ENCODE data around the gene TASP1.
"Not testable (repeated sequence)": the region's sequence is repeated elsewhere in the genome, so short reads cannot be mapped to it uniquely, and the experiment has no call there.

TASP1 gene

DNA sequence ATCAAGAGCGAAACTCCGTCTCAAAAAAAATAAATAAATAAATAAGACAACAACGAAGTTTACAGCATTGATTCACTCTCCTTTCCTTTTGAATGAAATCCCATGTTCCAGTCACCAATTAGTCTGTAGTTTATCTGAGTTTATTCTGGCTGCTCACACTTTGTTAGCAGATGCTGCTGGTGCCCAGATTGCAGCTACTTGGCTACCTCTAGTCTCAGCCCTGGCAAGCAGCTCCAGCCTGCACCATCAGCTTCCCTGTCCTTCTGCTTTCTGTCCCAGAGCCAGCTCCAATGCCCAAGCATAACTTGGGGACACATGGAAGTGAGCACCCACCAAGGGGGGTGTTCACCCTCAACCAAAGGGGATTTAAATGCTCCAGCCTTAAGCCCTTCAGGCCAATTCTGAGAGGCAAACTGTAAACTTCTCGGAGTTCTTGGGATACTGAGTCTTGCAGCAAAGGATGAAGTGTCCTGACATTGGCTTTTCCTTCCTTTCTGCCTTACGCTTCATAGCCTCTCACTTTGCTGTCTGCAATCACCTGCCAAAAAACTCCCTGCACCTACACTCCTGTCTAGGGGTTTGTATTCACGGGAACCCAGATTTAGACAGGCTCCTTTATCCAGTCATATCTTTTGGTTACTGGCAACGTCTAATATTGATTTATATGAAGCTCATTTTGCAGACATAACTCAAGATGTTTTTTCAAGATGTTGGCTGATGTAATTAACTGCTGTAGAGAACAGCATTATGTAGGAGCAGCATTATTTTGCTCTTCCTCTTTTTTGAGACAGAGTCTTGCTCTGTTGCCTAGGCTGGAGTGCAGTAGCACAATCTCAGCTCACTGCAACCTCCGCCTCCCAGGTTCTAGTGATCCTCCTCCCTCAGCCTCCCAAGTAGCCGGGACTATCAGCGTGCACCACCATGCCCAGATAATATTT lies 9.8 kb upstream of the TASP1 start:
- DNase-seq: no peak

DNA sequence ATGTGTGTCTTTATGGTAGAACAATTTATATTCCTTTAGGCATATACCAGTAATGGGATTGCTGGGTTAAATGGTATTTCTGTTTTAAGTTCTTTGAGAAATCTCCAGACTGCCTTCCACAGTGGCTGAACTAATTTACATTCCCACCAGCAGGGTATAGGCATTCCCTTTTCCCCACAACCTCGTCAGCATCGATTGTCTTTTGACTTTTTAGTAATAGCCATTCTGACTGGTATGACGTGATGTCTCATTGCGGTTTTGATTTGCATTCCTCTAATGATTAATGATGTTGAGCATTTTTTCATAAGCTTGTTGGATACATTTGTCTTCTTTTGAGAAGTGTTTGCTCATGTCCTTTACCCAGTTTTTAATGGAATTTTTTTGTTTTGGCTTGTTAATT lies 5.3 kb upstream of the TASP1 start:
- DNase-seq: no peak

DNA sequence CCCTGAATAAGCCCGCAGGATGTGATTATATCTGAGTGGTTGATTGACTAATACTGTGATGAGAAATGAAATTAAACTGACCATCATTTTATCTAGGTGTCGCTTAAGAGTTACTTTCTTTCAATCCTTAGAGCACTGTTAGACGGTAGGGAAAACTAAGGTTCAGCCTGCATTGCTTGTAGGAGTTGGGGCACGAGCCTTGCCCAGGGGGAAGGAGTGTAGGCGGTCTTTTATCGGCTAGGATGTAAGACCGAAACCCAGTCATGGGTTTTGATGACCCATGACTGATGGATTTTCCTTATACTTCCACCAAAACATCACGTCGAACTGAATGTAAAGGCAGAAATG lies 392 bp upstream of the TASP1 start:
- no peak for DNase-seq

DNA sequence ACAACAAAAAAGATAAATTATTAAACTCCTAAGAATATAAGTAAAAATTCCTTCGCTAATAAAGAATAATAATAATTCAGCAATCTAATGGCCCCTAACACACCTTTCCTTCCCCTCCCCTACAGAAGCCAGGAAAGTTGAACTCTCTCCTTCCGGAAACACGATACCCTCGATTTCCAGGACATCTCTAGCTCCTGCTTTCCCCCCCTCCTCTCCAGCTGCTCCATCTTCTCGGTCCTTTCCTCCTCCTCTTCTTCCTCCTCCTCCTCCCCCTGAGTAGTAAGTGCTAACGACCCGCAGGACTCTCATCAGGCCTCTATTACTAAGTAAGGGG lies 603 bp downstream of the TASP1 start:
- DNase-seq: no peak

DNA sequence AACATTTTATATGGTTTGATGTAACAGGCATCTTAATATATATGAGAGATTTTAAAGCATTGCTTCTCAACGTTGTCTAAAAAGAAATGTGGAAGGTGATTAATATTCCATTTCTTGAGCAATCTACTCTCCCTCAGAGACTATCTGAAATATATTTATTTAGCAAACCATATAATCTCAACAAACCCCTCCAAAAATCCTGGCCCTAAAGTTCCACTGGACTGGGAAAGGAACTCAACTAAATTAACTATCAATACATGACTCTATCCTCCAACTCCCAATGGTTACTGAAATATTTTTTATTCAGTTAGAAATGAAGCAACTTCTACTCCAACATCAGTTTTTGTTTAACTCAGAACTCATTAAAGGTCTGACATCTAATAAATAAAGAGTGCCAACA lies 6.3 kb downstream of the TASP1 start:
- DNase-seq: no peak

DNA sequence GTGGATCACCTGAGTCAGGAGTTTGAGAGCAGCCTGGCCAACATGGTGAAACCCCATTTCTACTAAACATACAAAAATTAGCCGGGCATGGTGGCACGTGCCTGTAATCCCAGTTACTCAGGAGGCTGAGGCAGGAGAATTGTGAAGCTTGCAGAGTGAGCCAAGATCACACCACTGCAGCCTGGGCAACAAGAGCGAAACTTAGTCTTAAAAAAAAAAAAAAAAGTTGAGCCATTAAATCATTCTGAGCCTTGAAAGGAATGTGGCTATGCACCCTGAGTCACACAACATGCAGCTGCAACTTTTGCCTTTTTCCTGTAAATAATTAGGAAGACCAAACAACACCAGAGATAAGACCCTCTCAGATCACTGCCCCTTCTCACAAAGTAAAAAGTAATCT lies 11.2 kb downstream of the TASP1 start:
- not testable (repeated sequence) for DNase-seq

DNA sequence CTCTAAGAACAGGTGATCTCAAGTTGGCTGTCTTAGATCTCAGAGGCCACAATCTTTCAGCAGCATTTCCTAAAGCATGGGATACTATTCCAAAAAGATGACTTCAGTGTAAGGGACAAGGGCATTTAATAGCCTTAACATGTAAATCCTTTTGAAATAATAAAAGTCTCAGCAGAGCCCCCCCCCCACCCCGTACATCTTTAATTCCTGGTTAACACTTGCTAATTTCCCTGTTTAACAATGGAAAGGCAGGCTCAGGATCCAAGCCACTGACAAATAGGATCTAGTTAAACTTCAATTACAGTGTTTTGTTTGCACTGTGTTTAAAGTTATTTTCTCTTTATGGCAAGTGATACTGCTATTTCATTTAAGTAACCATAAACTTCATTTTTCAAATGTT lies 12.0 kb downstream of the TASP1 start:
- DNase-seq: no peak

DNA sequence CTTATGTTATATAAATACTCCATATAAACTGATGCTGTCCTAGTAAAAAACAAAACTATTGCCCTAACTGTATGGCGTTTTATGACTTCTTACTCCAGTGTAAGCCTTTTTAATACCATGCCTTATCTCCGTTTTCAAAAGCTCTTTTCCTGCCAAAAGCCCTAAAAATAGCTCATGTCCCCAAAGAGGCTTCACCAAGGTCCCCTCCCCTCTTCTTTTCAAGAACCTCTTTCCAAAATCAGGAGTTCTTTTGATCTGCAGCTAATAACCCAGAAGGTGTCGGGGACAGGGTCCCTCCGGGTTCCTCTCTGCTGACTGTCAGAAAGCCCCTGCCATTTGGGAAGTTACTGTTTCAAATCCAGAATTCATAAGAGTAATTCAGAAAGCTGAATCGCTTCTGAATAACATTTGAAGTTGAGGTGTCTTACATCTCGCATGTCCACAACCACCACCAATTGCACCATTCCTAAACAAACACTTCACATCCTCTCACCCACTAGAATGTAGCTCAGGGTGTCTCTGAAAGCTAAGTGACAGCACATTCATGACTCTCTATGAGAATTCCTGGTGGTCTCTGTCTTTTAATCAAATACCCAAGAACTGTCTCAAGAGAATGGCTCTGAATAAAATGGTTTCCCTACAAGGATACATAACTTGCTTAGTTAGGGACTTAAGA lies 13.3 kb downstream of the TASP1 start:
- DNase-seq: no peak

DNA sequence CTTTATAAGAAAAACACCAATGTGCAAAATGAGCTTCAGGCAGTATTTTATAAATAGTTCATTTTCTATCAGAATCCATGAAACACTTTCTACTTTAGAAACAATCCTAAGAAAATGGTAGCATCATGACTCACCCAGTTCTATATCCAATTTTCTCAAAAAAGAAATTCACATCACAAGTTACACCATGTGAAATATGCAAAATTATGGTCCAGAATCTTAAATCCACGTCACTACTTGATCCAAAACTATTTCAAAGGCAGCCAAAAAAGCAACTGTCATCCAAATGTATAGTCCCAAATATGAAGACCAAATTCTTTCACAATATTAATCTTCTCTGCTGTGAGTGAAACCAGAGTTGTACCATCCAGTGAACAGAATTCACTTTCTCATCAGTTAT lies 19.3 kb downstream of the TASP1 start:
- not testable (repeated sequence) for DNase-seq

DNA sequence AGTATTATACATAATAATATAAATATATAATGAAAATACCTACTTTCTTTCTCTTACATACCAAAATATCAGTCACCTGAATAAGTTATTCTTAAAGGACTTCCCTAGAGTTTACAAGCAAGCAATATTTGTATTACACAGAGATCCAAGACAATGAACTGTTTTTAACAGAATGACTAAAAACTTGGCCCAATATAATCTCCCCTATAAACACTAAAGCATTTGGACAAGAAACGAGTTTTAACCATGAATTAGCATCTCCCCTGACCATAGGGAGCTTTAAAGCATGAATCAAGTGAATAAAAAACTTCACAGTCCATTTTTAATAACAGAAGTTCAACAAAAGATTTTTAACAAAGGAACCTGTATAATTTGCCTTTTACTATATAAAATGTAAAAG lies 20.3 kb downstream of the TASP1 start:
- DNase-seq: not testable (repeated sequence)

DNA sequence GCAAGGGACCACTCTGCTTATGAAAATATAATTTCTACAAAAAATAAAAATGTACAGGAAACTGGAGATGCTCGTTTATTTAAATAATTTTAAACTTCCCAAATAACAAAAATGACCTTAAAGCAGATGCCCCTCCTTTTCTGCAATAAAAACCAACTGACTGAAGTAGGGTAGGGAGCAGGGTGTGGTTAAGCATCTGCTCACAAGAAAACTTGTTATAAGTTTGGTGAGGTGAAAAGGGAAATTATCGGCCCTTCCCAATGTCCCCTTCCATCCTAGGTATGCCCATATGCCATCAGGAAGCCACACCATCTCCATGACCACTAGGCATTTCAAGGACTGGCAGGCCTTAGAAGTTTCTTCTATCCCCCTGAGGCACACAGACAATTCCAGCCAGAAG lies 21.1 kb downstream of the TASP1 start:
- not testable (repeated sequence) for DNase-seq

DNA sequence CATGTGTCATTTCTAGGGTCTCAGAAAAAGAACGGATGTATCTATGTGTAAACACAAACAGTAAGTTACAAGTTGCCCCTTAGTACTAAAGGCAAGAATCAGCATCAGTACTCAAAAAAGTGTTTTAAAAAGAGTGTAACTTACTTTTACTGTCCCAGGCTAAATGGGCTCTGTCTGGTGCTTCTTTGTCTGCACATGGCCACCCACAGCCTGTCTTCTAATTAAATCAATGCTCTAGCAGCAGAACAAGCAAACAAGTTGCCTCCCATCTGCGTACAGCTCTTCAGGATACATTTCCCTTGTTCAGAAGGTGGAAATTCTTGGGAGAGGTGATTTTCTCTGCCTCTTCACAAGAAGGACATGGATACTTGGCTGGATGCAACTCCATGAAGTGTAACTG lies 22.0 kb downstream of the TASP1 start:
- not testable (repeated sequence) for DNase-seq

DNA sequence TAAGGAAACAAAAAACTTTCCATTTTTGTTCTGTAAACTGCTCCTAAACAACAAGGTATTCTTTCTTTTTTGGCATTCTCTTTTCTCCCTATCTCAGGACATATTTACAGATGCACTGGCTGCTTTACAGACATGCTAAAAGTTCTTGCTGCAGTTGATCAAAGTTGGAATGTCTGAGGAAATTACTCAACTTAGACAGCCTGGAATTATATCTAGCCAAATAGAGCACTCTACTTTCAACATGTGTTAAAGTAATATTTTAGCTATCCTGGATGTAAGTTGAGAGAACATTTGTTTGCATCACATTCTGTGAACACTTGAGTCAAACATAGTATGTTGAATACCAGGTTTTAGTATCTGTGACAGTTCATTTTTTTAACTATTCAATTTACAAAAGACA lies 24.8 kb downstream of the TASP1 start:
- no peak for DNase-seq

DNA sequence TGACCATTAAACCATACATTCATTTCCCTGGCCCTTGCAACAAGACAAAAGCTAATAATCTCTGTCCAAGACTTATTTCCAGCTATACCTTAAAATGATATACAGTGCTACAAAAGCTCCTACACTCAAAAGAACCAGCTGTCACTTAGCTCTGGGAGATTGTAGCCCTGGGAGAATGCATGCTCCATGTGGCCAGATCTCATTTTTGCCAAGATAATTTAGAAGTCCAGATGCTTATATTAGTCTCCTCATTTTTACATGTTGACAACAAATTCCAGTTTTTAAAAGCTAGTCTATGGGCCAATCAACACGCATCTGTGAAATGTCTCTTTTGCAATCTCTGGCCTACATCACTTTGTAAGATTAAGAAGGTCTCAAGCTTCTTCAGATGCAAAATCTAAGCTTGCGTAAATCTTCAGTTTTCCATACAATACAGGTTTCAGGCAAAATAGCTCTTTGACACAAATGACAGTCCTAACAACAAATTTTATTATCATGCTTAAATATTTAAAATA lies 27.1 kb downstream of the TASP1 start:
- DNase-seq: no peak

DNA sequence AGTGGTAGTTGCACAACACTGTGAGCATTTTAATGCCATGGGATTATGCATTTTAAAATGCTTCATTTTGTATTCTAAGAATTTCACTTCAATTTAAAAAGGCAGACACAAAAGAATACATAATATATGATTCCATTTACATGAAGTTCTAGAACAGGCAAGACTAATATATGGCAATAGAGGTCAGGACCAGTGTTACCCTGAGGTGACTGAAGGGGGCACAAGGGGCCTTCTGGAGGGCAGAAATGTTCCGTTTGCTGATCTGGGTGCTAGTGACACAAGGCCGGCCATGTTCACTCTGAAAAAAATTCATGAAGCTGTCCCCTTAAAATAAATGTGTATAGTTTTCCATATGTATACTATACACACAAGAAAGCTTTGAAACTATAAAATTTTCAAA lies 28.5 kb downstream of the TASP1 start:
- no peak for DNase-seq

DNA sequence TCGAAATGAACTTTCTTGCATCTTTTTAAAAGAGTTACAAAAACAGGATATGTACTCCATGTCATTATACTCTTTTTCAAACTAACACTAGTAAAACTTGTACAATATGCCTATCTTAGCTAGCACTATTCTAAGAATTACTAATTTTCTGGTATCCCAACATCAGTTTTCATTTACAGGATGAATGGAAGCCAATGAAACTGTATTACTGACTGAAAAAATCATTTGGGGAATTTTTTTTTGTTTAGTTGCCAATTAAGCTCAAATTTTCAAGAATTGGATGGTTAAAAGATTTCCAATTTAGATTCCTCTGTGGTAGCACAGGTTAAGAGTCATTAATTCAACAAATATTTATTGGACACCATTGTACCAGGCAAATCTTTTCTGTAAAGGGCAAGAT lies 30.7 kb downstream of the TASP1 start:
- DNase-seq: no peak

DNA sequence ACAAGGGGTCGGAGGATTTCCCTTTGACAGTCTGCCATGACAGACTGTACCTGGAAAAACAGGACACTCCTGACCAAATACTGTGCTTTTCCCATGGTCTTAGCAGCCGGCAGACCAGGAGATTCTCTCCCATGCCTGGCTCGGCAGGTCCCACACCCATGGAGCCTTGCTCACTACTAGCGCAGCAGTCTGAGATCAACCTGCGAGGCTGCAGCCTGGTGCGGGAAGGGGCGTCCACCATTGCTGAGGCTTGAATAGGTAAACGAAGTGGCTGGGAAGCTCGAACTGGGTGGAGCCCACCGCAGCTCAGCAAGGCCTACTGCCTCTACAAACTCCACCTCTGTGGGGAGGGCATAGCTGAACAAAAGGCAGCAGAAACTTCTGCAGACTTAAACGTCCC lies 45.3 kb downstream of the TASP1 start:
- not testable (repeated sequence) for DNase-seq

DNA sequence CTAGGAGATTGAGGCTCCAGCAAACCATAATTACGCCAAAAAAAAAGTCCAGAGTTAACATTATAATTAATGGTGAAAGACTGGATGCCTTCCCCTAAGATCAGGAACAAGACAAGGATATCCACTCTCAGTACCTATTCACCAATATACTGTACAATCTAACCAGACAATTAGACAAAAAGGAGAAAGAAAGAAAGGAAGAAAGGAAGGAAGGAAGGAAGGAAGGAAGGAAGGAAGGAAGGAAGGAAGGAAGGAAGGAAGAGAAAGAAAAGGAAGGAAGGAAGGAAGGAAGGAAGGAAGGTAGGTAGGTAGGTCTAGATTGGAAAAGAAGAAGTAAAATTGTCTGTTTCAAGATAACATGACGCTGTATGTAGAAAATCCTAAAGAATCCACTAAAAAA lies 50.7 kb downstream of the TASP1 start:
- no peak for DNase-seq

DNA sequence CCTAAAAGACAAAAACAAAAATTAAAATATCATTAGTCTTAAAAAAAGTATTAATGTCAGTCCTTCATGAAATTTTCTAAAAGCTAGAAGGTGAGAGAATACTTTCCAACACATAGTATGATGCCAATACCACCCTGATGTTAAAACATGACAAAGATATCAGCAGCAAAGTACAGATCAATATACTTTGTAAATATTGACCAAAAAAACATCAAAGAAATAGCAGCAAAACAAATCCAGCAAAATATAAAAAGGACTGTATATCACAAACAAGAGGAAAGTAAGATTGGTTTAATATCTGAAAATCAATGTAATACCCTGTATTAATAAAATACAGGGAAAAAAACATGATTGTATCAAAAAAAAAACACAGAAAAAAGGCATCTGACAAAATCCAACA lies 51.4 kb downstream of the TASP1 start:
- DNase-seq: no peak

DNA sequence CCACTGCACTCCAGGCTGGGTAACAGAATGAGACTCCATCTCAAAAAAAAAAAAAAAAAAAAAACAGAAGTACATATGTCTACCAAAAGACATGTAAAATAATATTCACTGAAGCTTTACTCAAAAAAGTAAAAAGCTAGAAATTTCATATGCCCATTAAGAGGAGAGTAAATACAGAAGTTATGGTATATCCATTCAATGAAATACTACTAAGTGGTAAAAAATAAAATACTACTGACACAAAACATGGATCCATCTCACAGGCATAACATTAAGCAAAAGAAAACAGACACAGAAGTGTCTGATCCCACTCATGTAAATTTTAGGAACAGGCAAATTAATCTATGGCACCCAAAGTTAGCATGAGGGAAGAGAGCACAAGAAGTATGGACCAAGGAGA lies 52.6 kb downstream of the TASP1 start:
- DNase-seq: no peak

DNA sequence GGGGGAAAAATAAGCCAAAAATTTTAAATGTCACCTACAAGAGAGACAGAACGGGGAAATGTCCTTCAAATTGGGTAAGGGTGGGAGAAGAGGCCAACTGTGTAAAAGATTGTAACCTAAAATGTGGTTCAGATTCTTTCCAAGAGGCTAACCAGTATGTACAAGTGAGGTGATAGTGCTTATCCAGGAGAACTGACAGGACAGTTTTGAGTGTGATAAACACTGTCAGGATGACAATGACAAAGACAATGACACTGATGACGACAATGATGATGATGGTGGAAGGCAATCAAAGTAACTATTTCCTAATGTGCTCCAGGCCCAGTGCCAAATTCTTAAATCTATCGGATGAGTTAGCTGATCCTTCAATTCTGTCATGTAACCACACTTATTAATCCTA lies 57.3 kb downstream of the TASP1 start:
- no peak for DNase-seq

DNA sequence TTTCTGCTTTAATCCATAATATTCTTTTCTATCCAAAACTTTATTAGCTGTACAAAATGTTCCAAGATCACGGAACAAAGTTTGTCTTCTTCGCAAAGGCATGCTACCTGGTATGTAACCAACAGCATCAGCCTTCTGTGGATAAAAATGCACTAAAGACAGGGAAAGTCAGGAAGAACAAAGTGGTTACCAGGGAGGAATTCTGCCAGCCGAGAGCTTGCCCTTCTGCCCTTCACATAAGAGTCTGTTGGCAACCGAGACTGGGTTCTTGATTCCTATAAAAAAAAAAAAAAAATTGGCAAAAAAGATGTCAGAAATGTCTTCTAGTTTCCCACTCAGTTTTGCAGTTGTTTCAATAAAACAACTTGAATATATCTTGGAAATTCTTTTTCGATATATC lies 58.0 kb downstream of the TASP1 start:
- no peak for DNase-seq

DNA sequence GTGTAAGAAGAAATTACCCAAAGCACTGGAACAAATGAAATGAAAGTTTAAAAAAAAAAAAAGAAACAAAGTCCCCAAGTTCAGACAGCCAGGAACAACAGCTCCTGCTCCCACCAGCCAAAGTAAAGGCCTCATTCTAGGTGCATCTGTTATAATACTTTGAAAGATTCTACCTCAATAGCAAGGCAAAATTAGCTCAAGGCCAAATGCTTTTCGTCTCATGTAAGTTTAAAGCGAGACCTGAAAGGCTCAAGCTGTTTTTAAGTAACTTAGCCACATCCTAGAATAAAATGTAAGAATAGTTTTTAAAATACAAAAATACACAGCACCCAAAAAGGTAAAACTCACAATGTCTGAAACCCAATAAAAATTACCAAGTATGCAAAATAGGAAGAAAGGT lies 64.7 kb downstream of the TASP1 start:
- no peak for DNase-seq

DNA sequence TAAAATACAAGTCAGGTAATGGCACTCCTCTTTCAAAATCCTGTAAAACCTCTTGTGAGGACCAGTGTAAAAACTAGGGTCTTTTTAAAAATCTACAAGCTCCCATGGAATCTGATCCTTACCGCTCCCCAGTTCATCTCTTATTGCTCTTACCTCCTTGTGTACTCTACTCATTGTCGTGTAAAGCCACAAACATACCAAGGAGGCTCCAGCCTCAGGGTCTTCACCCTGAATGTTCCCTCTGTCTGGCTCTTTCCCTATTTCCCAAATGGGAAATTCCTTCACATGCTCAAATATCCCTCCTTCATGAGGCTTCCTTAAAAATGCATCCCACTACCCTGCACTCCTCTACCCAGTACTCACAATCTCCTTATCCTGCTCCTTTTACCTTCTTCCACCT lies 67.1 kb downstream of the TASP1 start:
- no peak for DNase-seq

DNA sequence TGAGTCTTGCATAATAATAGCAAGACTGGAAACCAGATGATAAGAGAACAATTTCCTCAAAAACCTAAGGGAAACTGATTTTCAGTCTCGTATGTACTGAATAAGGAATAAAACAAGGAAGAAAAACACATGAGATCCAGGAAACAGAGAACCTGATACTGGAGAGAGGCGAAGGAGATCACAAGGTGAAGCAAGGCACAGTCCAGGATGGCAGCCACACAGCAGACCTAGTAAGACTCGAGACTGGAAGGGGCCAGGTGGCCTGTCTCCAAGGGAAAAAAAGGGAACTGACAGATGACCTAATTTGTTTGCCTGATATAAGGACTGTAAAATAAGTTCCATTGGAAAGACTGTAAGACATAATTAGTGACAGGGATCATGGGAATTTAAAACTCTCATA lies 71.1 kb downstream of the TASP1 start:
- no peak for DNase-seq

All from activated T-cell treated with anti-CD3 and anti-CD28 coated beads, Interleukin-2, amount 50 U/mL, for 1 hour (primary cell).